Fibroblast of skin of left biceps (primary cell): ENCODE measurements around the gene CAPS.

Experiments used
- DNase-seq, 2 experiments: peaks; one replicate each; pipeline ENCODE4 v3.0.0-alpha.2; 2013; ENCODE audit warnings: low read depth in 2 of 2

The CAPS gene

GRCh38 chr19:5908773-5909442 lies 5.1 kb upstream of the CAPS start:
- no peak for DNase-seq

- DNase-seq = no peak
Measured at GRCh38 chr19:5910638-5910907, 3.5 kb upstream of the CAPS start.

- DNase-seq = no peak
Measured at GRCh38 chr19:5911366-5911765, 2.7 kb upstream of the CAPS start.

- DNase-seq = no peak
Measured at GRCh38 chr19:5914358-5914774, 312 bp downstream of the CAPS start.

GRCh38 chr19:5914946-5915781 lies 1.1 kb downstream of the CAPS start:
- no peak for DNase-seq

GRCh38 chr19:5915782-5916165 lies 1.7 kb downstream of the CAPS start:
- no peak for DNase-seq

- no peak for DNase-seq
Measured at GRCh38 chr19:5916181-5916708, 2.2 kb downstream of the CAPS start.

GRCh38 chr19:5917431-5918107 lies 3.5 kb downstream of the CAPS start:
- DNase-seq = no peak

- no peak for DNase-seq
Measured at GRCh38 chr19:5918463-5919079, 4.5 kb downstream of the CAPS start.

GRCh38 chr19:5921516-5922160 lies 7.6 kb downstream of the CAPS start:
- DNase-seq = no peak

- DNase-seq = no peak
Measured at GRCh38 chr19:5922161-5922545, 8.1 kb downstream of the CAPS start.

- DNase-seq = no peak
Measured at GRCh38 chr19:5923356-5923755, 9.3 kb downstream of the CAPS start.

GRCh38 chr19:5925830-5926427 lies 11.9 kb downstream of the CAPS start:
- DNase-seq = no peak

GRCh38 chr19:5926641-5927440 lies 12.8 kb downstream of the CAPS start:
- DNase-seq = peak; percentile 87 to 88

- DNase-seq = no peak
Measured at GRCh38 chr19:5927441-5927821, 13.4 kb downstream of the CAPS start.

- DNase-seq = no peak
Measured at GRCh38 chr19:5929179-5929578, 15.1 kb downstream of the CAPS start.

GRCh38 chr19:5929625-5930024 lies 15.6 kb downstream of the CAPS start:
- DNase-seq = no peak

GRCh38 chr19:5931251-5931650 lies 17.2 kb downstream of the CAPS start:
- DNase-seq = no peak

GRCh38 chr19:5932146-5932545 lies 18.1 kb downstream of the CAPS start:
- no peak for DNase-seq

- no peak for DNase-seq
Measured at GRCh38 chr19:5932609-5933262, 18.7 kb downstream of the CAPS start.
